H7 (cell line): Measurements from ENCODE around the gene OVCA2. TPM values are rescaled to one million over a fixed set of nuclear protein-coding genes. Genes with fewer than 3 reads are reported as not detected.

Source experiments
- DNase-seq: peaks from one replicate; pipeline ENCODE4 v3.0.0; 2012
- H3K27me3 ChIP-seq: 2 replicates; pipeline ENCODE4 v1.6.0; 2011; ENCODE audit warnings: mild to moderate bottlenecking, low read length; ENCODE audit not compliant: control insufficient read depth, insufficient read depth
- H3K36me3 ChIP-seq: replicated peaks from 2 replicates; pipeline ENCODE4 v1.5.1; 2011; ENCODE audit warnings: low read length; ENCODE audit not compliant: control insufficient read depth, insufficient read depth
- H3K4me3 ChIP-seq: 2 replicates; pipeline ENCODE4 v1.5.1; 2011; ENCODE audit warnings: low read depth, mild to moderate bottlenecking, control low read depth, low read length, moderate library complexity; ENCODE audit not compliant: insufficient read depth
- total RNA-seq: library from RNA; depleted of rRNA; stranded (reverse); fragments of >200 nt; shearing (Covaris generic); gene quantifications from 2 replicates; pipeline ENCODE4 v1.2.3, GENCODE V29; 2014; rRNA removed

OVCA2 gene
- total RNA-seq: 23.1 and 25.1 TPM in 2 replicates

GRCh38 chr17:2041561-2042389, at the start of gene OVCA2:
Gene OVCA2, plus strand, starts transcription at chr17:2042022. Its CDS starts 26 bp downstream, at chr17:2042048.
- Histone ChIP-seq H3K36me3 (peaks cover 4% of the 10 kb centered on the region), H3K27me3 (no peaks in the 10 kb centered on the region), H3K4me3 (peak within 1 kb of the TSS; percentile 85)
- peak; percentile 99 for DNase-seq

GRCh38 chr17:1992541-1992940, 49.3 kb upstream of the OVCA2 start:
- no peak for DNase-seq
- H3K36me3 ChIP-seq: no peaks in the 10 kb centered on the region
- H3K4me3 ChIP-seq: no peak overlapping the region
- peaks cover under 1% of the 10 kb centered on the region; the same call in 1 of the 2 replicates for H3K27me3 ChIP-seq

DNA sequence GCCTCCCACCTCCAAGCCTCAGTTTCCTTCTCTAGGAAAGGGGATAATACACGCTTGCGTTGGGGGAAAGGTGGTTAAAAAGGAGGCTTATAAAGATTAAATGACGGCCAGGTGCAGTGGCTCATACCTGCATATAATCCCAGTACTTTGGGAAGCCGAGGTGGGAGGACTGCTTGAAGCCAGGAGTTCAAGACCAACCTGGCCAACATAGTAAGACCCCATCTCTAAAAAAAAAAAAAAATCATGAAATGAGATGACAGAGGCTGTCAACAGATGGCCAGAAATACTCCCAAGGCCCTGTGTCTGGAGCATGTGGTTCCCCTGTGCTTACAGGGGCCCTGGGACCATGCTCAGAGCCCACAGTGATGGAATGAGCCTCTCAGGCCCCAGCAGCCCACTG, 47.1 kb upstream of the OVCA2 start:
- peaks cover 10% of the 10 kb centered on the region for H3K27me3 ChIP-seq
- no peaks in the 10 kb centered on the region for H3K36me3 ChIP-seq
- no peak for DNase-seq
- no peak overlapping the region for H3K4me3 ChIP-seq

DNA sequence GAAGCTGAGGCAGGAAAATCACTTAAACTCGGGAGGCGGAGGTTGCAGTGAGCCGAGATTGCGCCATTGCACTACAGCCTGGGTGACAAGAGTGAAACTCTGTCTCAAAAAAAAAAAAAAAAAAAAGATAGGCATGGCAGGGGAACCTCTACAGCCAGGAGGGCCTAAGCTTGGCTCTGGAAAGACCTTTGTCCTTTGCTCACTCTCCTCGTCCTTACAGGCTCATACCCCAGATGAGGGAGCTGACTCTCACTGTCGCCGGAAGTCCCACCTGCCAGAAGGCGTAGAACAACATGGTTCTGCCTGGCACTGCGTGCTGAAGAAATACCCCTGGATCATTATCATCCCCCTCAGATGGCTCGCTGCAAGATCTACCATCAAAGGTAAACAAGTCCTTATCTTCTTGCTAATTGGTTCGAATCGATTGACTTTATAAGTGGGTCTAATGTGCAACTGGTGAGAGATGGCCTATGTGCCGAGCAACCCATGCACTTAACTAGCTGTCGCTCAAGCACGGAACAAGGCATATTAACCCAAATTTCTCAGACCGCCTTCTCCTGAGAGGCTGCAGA, 46.4 kb upstream of the OVCA2 start:
- no peaks in the 10 kb centered on the region for H3K36me3 ChIP-seq
- no peak for DNase-seq
- H3K27me3 ChIP-seq: peaks cover 10% of the 10 kb centered on the region
- no peak overlapping the region for H3K4me3 ChIP-seq

- Histone ChIP-seq H3K36me3 (no peaks in the 10 kb centered on the region), H3K27me3 (peaks cover 10% of the 10 kb centered on the region), H3K4me3 (no peak overlapping the region)
- DNase-seq: peak; percentile 53
Measured at GRCh38 chr17:1995907-1996799, 45.7 kb upstream of the OVCA2 start.

GRCh38 chr17:1996800-1997288, 45.0 kb upstream of the OVCA2 start:
- Histone ChIP-seq H3K36me3 (no peaks in the 10 kb centered on the region), H3K27me3 (peaks cover 10% of the 10 kb centered on the region), H3K4me3 (no peak overlapping the region)
- peak; percentile 47 for DNase-seq

DNA sequence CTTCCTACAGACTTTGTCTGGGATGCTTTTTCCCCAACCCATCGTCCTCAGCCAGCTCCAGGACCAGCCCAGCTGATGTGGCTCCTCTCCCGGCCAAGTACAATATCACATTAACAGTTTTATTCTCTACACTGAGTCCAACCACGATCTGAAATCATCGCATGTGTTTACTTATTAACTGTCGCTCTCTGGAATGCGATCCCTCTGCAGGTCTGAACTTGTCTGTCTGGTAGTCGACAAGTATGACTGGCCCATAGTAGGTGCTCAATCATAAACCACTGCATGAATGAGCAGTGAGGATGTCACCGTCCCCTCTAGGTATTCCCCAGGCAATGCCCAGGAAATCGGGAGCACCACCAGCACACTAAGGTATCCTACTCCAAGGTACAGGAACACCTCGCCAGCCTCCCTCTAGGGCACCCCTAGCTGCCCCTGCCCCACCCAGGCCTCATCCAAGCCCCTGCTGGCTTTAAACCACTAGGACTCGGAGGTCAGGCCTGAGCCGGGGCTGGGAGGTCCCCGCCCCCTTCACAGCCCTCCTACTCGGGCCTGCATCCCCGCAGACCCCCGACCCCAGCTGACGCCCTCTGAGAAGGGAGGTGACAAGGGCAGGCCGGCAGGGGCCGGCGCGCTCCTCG, 44.4 kb upstream of the OVCA2 start:
- DNase-seq: no peak
- Histone ChIP-seq H3K27me3 (peaks cover 10% of the 10 kb centered on the region), H3K4me3 (peak overlapping the region; percentile 53), H3K36me3 (no peaks in the 10 kb centered on the region)

GRCh38 chr17:1997927-1998742, 43.7 kb upstream of the OVCA2 start:
- peak overlapping the region; percentile 53 for H3K4me3 ChIP-seq
- peaks cover 10% of the 10 kb centered on the region for H3K27me3 ChIP-seq
- peak; percentile 89 for DNase-seq
- no peaks in the 10 kb centered on the region for H3K36me3 ChIP-seq

DNA sequence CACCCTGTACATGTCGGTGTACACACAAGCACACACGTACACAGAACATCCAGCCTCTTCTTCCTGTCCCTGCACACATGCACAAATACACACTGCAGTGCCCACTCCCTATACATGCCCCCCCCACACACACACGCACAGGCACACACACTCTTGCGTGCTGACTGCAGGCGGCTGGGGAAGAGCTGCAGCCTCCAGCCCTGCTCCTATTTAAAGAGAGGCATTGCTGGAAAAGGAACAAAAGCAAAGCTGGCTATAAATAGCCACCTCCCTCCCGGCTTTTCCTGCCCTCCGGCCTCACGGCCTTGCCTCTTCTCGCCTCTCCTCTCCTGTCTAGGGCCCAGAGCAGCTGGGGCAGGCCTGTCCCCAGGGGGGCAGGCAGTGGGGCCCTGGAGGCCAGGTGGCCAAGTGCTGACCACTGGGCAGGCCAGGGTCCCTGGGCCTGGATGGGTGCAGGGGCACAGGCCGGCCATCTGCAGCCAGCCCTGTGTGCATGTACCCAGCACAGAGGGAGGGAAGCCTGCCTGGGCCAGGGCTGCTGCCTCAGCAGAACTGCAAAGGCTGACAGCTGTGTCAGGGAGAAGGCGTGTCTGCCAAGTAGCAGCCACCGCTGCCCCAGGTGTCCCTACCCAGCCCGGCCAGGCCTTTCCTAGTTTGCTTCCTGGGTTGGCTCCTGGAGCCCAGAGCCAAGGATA, 42.1 kb upstream of the OVCA2 start:
- DNase-seq: peak; percentile 78
- no peaks in the 10 kb centered on the region for H3K36me3 ChIP-seq
- no peak overlapping the region for H3K4me3 ChIP-seq
- peaks cover 10% of the 10 kb centered on the region for H3K27me3 ChIP-seq

DNA sequence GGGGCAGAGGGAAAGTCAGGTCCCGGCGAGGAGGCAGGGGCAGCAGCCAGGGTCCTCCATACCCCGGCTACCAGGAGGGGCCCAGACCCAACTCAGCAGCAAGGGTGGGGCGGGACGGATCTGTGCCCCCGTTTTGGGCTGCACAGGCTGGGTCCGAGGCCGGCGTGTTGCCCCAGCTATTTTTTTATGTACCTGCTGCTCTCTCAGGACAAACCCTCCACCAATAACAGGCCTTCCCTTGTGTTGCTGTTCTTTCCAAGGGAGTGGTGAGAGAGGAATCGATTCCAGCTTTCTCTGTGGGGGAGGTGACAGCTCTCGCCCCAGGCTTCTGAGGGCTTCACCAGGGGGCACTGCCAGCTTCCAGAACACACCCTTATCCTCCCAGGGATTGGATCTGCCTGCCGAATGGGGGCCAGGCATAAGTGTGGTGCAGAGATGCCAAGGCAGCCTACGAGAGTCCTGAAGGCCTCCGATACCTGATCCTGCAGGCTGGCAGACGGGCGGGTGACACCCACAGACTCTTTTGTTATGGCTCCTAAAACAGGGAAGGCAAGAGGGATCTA, 39.0 kb upstream of the OVCA2 start:
- DNase-seq: peak; percentile 58
- no peak overlapping the region for H3K4me3 ChIP-seq
- peaks cover 7% of the 10 kb centered on the region for H3K27me3 ChIP-seq
- H3K36me3 ChIP-seq: no peaks in the 10 kb centered on the region

- Histone ChIP-seq H3K36me3 (no peaks in the 10 kb centered on the region), H3K4me3 (no peak overlapping the region), H3K27me3 (peaks cover 5% of the 10 kb centered on the region)
- DNase-seq: no peak
Measured at GRCh38 chr17:2003525-2003924, 38.3 kb upstream of the OVCA2 start.

GRCh38 chr17:2004435-2004952, 37.3 kb upstream of the OVCA2 start:
- Histone ChIP-seq H3K27me3 (no peaks in the 10 kb centered on the region), H3K4me3 (no peak overlapping the region), H3K36me3 (no peaks in the 10 kb centered on the region)
- DNase-seq: no peak
